NCI-H748 (cell line): ENCODE measurements around the gene PANK2.

Source experiments
- DNase-seq: peaks from one replicate; lab custom pipeline; 2025; ENCODE audit not compliant: unreplicated experiment; lab: John Stamatoyannopoulos, UW

PANK2 gene

DNA sequence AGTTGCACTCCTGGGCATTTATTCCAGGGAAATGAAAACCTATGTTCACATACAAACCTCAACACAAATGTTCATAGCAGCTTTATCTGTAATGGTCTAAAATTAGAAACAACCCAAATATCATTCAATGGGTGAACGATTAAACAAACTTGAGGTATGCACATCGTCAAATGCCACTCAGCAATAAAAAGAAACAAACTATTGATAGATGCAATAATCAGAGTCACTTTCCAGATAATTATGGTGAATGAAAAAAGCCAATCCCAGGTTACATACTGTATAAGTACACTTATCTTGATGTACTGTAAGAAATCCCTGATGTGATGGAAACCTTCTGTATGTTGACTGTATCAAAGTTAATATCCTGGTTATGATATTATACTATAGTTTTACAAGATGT lies 87.3 kb downstream of the PANK2 start:
- DNase-seq = no peak
